Tibial artery (tissue), 4 donors: ENCODE data around the gene SP5.

Experiments
- DNase-seq, 2 donors: peaks; one replicate each; pipeline ENCODE4 v3.0.0-alpha.2; 2019
- H3K27ac ChIP-seq, 2 donors: fragments of 200-600 bp; sonication (generic) in 1 of 2; 1 replicate in 1 of 2; 2 replicates in 1 of 2; pipeline ENCODE4 v1.5.1; 2018 to 2019; ENCODE audit warnings: mild to moderate bottlenecking in 1 of 2
- H3K27me3 ChIP-seq, 2 donors: fragments of 200-600 bp; sonication (generic) in 1 of 2; one replicate each; pipeline versions ENCODE4 v1.5.1 to v1.6.0; 2016 to 2019
- H3K36me3 ChIP-seq, 3 donors: fragments of 200-600 bp; sonication (generic) in 2 of 3; one replicate each; pipeline ENCODE4 v1.5.1; 2016 to 2019; ENCODE audit warnings: mild to moderate bottlenecking in 2 of 3
- H3K4me1 ChIP-seq, 4 donors: fragments of 200-600 bp; sonication (generic) in 2 of 4; 1 replicate in 3 of 4; 2 replicates in 1 of 4; pipeline ENCODE4 v1.5.1; 2016 to 2019
- H3K4me3 ChIP-seq, 2 donors: fragments of 200-600 bp; sonication (generic) in 1 of 2; 1 replicate in 1 of 2; 2 replicates in 1 of 2; pipeline ENCODE4 v1.5.1; 2018 to 2019; ENCODE audit warnings: mild to moderate bottlenecking in 2 of 2
- H3K9me3 ChIP-seq, 3 donors: fragments of 200-600 bp; sonication (generic) in 1 of 3; one replicate each; pipeline ENCODE4 v1.5.1; 2016 to 2019
- CTCF ChIP-seq, 2 experiments: fragments of 200-600 bp in 1 of 2; fragments of 450-650 bp in 1 of 2; IDR thresholded peaks; one replicate each; pipeline ENCODE4 v1.5.1; 2017 to 2019; ENCODE audit warnings: antibody characterized with exemption in 2 of 2, mild to moderate bottlenecking in 1 of 2, moderate library complexity in 1 of 2
- intact Hi-C: fragments of 100-400 bp; cut with DNase I; formaldehyde crosslinking; loops from one replicate; pipeline ENCODE4 v1.15.0; 2023; ENCODE audit warnings: low total_unique reads

Gene SP5

GRCh38 chr2:170711774-170712652 lies 3.1 kb upstream of the SP5 start:
- no peak for DNase-seq
- H3K9me3 ChIP-seq = no peaks in the 10 kb centered on the region
- peaks cover 0 to 48% (median 43%) of the 10 kb centered on the region in 4 donors for H3K4me1 ChIP-seq
- TF ChIP-seq CTCF (IDR thresholded peaks at IDR 0.05) = no peak
- no peaks in the 10 kb centered on the region for H3K36me3 ChIP-seq
- H3K27me3 ChIP-seq = peaks cover 0 to 51% of the 10 kb centered on the region in 2 donors
- peak overlapping the region in 1 of 2 donors; percentile 40 for H3K4me3 ChIP-seq
- H3K27ac ChIP-seq = no peak overlapping the region
- intact Hi-C loops = loop anchor here (10.0 kb wide), 1 partner anchor 307 kb away; no protein-coding TSS in a partner anchor

- H3K4me1 ChIP-seq = peaks cover 0 to 52% (median 48%) of the 10 kb centered on the region in 4 donors
- H3K9me3 ChIP-seq = no peaks in the 10 kb centered on the region
- intact Hi-C loops = loop anchor here (10.0 kb wide), 1 partner anchor 308 kb away; no protein-coding TSS in a partner anchor
- no peak overlapping the region for H3K27ac ChIP-seq
- TF ChIP-seq CTCF (IDR thresholded peaks at IDR 0.05) = no peak
- H3K27me3 ChIP-seq = peaks cover 0 to 59% of the 10 kb centered on the region in 2 donors
- DNase-seq = no peak
- H3K36me3 ChIP-seq = no peaks in the 10 kb centered on the region
- H3K4me3 ChIP-seq = peak overlapping the region in 1 of 2 donors; percentile 63
Measured at GRCh38 chr2:170712653-170713542, 2.2 kb upstream of the SP5 start.

- H3K27ac ChIP-seq = peak overlapping the region in 1 of 2 donors; percentile 41
- no peaks in the 10 kb centered on the region for H3K36me3 ChIP-seq
- H3K9me3 ChIP-seq = no peaks in the 10 kb centered on the region
- H3K4me3 ChIP-seq = peak overlapping the region; percentile 47 to 63
- TF ChIP-seq CTCF (IDR thresholded peaks at IDR 0.05) = no peak
- intact Hi-C loops = loop anchor here (10.0 kb wide), 1 partner anchor 309 kb away; no protein-coding TSS in a partner anchor
- no peak for DNase-seq
- H3K4me1 ChIP-seq = peaks cover 0 to 52% (median 48%) of the 10 kb centered on the region in 4 donors
- peaks cover 0 to 61% of the 10 kb centered on the region in 2 donors for H3K27me3 ChIP-seq
Measured at GRCh38 chr2:170713543-170714380, 1.4 kb upstream of the SP5 start.

- peak overlapping the region; percentile 47 to 63 for H3K4me3 ChIP-seq
Measured at GRCh38 chr2:170714381-170715061, 616 bp upstream of the SP5 start.

More at GRCh38 chr2:170714381-170715061, 616 bp upstream of the SP5 start:
- Histone ChIP-seq H3K27me3 (peaks cover 0 to 61% of the 10 kb centered on the region in 2 donors), H3K9me3 (no peaks in the 10 kb centered on the region), H3K27ac (peak overlapping the region in 1 of 2 donors; percentile 55), H3K4me1 (peaks cover 0 to 52% (median 48%) of the 10 kb centered on the region in 4 donors), H3K36me3 (no peaks in the 10 kb centered on the region)
- peak in 1 of 2 donors; percentile 75 for DNase-seq
- TF ChIP-seq CTCF (IDR thresholded peaks at IDR 0.05) = no peak
- intact Hi-C loops = loop anchor here (5.0 to 10.0 kb wide), 2 partner anchors 103 to 310 kb away; partner anchors contain the start of gene GAD1
